Suprapubic skin (tissue), 4 donors: ENCODE measurements around the gene SORCS2.

ENCODE experiments used
- POLR2A ChIP-seq, 2 donors: fragments of 450-650 bp; IDR thresholded peaks; one replicate each; pipeline ENCODE4 v1.6.1; 2017; ENCODE audit warnings: antibody characterized with exemption in 2 of 2, mild to moderate bottlenecking in 2 of 2, moderate library complexity in 2 of 2
- POLR2AphosphoS5 ChIP-seq, 3 donors: sonication (generic); formaldehyde crosslinking; IDR thresholded peaks; one replicate each; pipeline ENCODE4 v1.6.1; 2017; ENCODE audit warnings: antibody characterized with exemption in 3 of 3
- TF ChIP-seq, protein P1 (sequence below), 2 donors: fragments of 200-600 bp in 1 of 2; fragments of 450-650 bp in 1 of 2; sonication (generic) in 1 of 2; IDR thresholded peaks; one replicate each; pipeline ENCODE4 v1.5.1; 2016 to 2019; ENCODE audit warnings: antibody characterized with exemption in 2 of 2, mild to moderate bottlenecking in 1 of 2, moderate library complexity in 1 of 2

- TF ChIP-seq, protein P1, sequence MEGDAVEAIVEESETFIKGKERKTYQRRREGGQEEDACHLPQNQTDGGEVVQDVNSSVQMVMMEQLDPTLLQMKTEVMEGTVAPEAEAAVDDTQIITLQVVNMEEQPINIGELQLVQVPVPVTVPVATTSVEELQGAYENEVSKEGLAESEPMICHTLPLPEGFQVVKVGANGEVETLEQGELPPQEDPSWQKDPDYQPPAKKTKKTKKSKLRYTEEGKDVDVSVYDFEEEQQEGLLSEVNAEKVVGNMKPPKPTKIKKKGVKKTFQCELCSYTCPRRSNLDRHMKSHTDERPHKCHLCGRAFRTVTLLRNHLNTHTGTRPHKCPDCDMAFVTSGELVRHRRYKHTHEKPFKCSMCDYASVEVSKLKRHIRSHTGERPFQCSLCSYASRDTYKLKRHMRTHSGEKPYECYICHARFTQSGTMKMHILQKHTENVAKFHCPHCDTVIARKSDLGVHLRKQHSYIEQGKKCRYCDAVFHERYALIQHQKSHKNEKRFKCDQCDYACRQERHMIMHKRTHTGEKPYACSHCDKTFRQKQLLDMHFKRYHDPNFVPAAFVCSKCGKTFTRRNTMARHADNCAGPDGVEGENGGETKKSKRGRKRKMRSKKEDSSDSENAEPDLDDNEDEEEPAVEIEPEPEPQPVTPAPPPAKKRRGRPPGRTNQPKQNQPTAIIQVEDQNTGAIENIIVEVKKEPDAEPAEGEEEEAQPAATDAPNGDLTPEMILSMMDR (IDR thresholded peaks at IDR 0.05), result no peak
- no peak for TF ChIP-seq POLR2AphosphoS5 (IDR thresholded peaks at IDR 0.05)
- TF ChIP-seq POLR2A (IDR thresholded peaks at IDR 0.05), result no peak
These were observed 450.6 kb downstream of the SORCS2 start for GRCh38 chr4:7642741-7643458.
